H1 (cell line): ENCODE results near the gene ISM1. TPM values are rescaled to one million over a fixed set of nuclear protein-coding genes. Genes with fewer than 3 reads are reported as not detected.

Experiments used
- CTCF ChIA-PET: fragments of 300-600 bp; sonication (Branson Sonifier 250); formaldehyde crosslinking; loops from one replicate; lab custom pipeline; 2021; ENCODE audit not compliant: partially characterized antibody; lab: Charles Lee
- POLR2A ChIA-PET: fragments of 300-600 bp; sonication (Branson Sonifier 250); formaldehyde crosslinking; loops from one replicate; lab custom pipeline; 2021; ENCODE audit warnings: inconsistent platforms; ENCODE audit not compliant: partially characterized antibody; lab: Charles Lee
- DNase-seq, 2 experiments: peaks; one replicate each; pipeline versions ENCODE4 v3.0.0 to v3.0.0-alpha.2; 2010 to 2022; ENCODE audit warnings: low spot score in 2 of 2, low read depth in 1 of 2, mixed read lengths in 1 of 2
- FAIRE-seq: peaks from 2 replicates; lab custom pipeline; 2011; peaks lifted over from hg19 to GRCh38; lab: Jason Lieb, UNC
- H2AFZ ChIP-seq: 2 replicates; pipeline ENCODE4 v1.8.1; 2012; ENCODE audit warnings: low read length, inconsistent platforms
- H2AK5ac ChIP-seq: 2 replicates; pipeline ENCODE4 v1.6.1; 2013; ENCODE audit warnings: low read depth, low read length
- H2BK120ac ChIP-seq: replicated peaks from 2 replicates; pipeline ENCODE3; 2013; ENCODE audit warnings: low read depth, low read length, inconsistent platforms
- H2BK12ac ChIP-seq: 2 replicates; pipeline ENCODE4 v1.6.1; 2013; ENCODE audit warnings: low read depth, low read length
- H2BK15ac ChIP-seq: 2 replicates; pipeline ENCODE4 v1.6.1; 2013; ENCODE audit warnings: low read length
- H2BK20ac ChIP-seq: 2 replicates; pipeline ENCODE4 v1.6.1; 2013; ENCODE audit warnings: low read length
- H2BK5ac ChIP-seq: 2 replicates; pipeline ENCODE4 v1.6.1; 2013; ENCODE audit warnings: low read depth, low read length
- H3K14ac ChIP-seq: 2 replicates; pipeline ENCODE4 v1.6.1; 2013; ENCODE audit warnings: inconsistent platforms; ENCODE audit not compliant: insufficient read length
- H3K18ac ChIP-seq: 2 replicates; pipeline ENCODE4 v1.6.1; 2013; ENCODE audit warnings: low read length; ENCODE audit errors: extremely low read depth
- H3K23ac ChIP-seq: 2 replicates; pipeline ENCODE4 v1.6.1; 2013; ENCODE audit warnings: inconsistent platforms; ENCODE audit not compliant: insufficient read length
- H3K23me2 ChIP-seq: 2 replicates; pipeline ENCODE4 v1.6.1; 2013; ENCODE audit warnings: low read depth, low read length
- H3K27ac ChIP-seq: 2 replicates; pipeline ENCODE4 v1.6.1; 2011; ENCODE audit warnings: low read depth, low read length, inconsistent platforms
- H3K27me3 ChIP-seq, 4 experiments: replicated peaks in 1 of 4; 1 replicate in 1 of 4; 2 replicates in 3 of 4; pipeline versions ENCODE4 v1.6.1 to v1.8.1; 2011 to 2013; ENCODE audit warnings: low read length in 3 of 4, mild to moderate bottlenecking in 3 of 4, inconsistent platforms in 2 of 4, mixed read lengths in 2 of 4, moderate library complexity in 1 of 4; ENCODE audit not compliant: control insufficient read depth in 3 of 4, insufficient read depth in 3 of 4; ENCODE audit errors: extremely low read depth in 1 of 4
- H3K36me3 ChIP-seq, 4 experiments: 2 replicates each; pipeline versions ENCODE4 v1.6.1 to v1.8.1; 2011 to 2013; ENCODE audit warnings: mild to moderate bottlenecking in 4 of 4, low read length in 3 of 4, moderate library complexity in 2 of 4, control low read depth in 1 of 4, inconsistent platforms in 1 of 4; ENCODE audit not compliant: insufficient read depth in 4 of 4, control insufficient read depth in 2 of 4
- H3K4ac ChIP-seq: replicated peaks from 2 replicates; pipeline ENCODE3; 2013; ENCODE audit warnings: low read length, low read depth, mixed read lengths, inconsistent platforms; ENCODE audit not compliant: insufficient read length
- H3K4me1 ChIP-seq, 4 experiments: replicated peaks in 1 of 4; 1 replicate in 1 of 4; 2 replicates in 3 of 4; pipeline versions ENCODE4 v1.6.1 to v1.8.1; 2011 to 2013; ENCODE audit warnings: low read length in 3 of 4, inconsistent platforms in 2 of 4, mixed read lengths in 1 of 4; ENCODE audit not compliant: insufficient read depth in 4 of 4, control insufficient read depth in 3 of 4
- H3K4me2 ChIP-seq, 2 experiments: 2 replicates each; pipeline versions ENCODE4 v1.6.1 to v1.8.1; 2011 to 2013; ENCODE audit warnings: low read depth in 2 of 2, low read length in 2 of 2, control low read depth in 1 of 2, inconsistent platforms in 1 of 2, mild to moderate bottlenecking in 1 of 2; ENCODE audit not compliant: insufficient read depth in 1 of 2
- H3K4me3 ChIP-seq, 4 experiments: fragments of 200-600, 300-600 bp in 1 of 4; sonication (generic), shearing (Covaris generic), sonication (Bioruptor Twin) in 1 of 4; 2 replicates each; pipeline versions ENCODE4 v1.5.1 to v1.8.1; 2011 to 2016; ENCODE audit warnings: low read length in 4 of 4, low read depth in 3 of 4, control low read depth in 2 of 4, inconsistent platforms in 2 of 4, mild to moderate bottlenecking in 2 of 4, mixed read lengths in 1 of 4, moderate library complexity in 1 of 4; ENCODE audit not compliant: insufficient read depth in 2 of 4; ENCODE audit errors: extremely low read depth in 1 of 4
- H3K56ac ChIP-seq: replicated peaks from 2 replicates; pipeline ENCODE3; 2013; ENCODE audit warnings: low read depth, mild to moderate bottlenecking, mixed read lengths, low read length, inconsistent platforms; ENCODE audit not compliant: insufficient read length
- H3K79me1 ChIP-seq: 2 replicates; pipeline ENCODE4 v1.6.1; 2013; ENCODE audit warnings: low read depth, low read length, control low read depth
- H3K79me2 ChIP-seq, 2 experiments: 2 replicates each; pipeline versions ENCODE4 v1.6.1 to v1.8.1; 2012 to 2013; ENCODE audit warnings: low read length in 2 of 2, mild to moderate bottlenecking in 2 of 2, inconsistent platforms in 1 of 2; ENCODE audit not compliant: insufficient read depth in 2 of 2, control insufficient read depth in 1 of 2
- H3K9ac ChIP-seq, 4 experiments: replicated peaks in 1 of 4; 1 replicate in 1 of 4; 2 replicates in 3 of 4; pipeline versions ENCODE4 v1.6.1 to v1.8.1; 2011 to 2013; ENCODE audit warnings: low read depth in 3 of 4, low read length in 3 of 4, control low read depth in 2 of 4, mild to moderate bottlenecking in 2 of 4, moderate library complexity in 2 of 4, inconsistent platforms in 1 of 4; ENCODE audit errors: extremely low read depth in 1 of 4
- H3K9me3 ChIP-seq, 2 experiments: 2 replicates each; pipeline versions ENCODE4 v1.6.1 to v1.8.1; 2012 to 2013; ENCODE audit warnings: mild to moderate bottlenecking in 2 of 2, moderate library complexity in 2 of 2, control low read depth in 1 of 2, inconsistent platforms in 1 of 2, low read depth in 1 of 2, low read length in 1 of 2, mixed read lengths in 1 of 2; ENCODE audit not compliant: insufficient read depth in 2 of 2
- H4K20me1 ChIP-seq, 2 experiments: replicated peaks in 1 of 2; 2 replicates each; pipeline versions ENCODE3 to v1.8.1; 2011 to 2013; ENCODE audit warnings: inconsistent platforms in 2 of 2, low read length in 2 of 2, mild to moderate bottlenecking in 1 of 2; ENCODE audit not compliant: insufficient read depth in 2 of 2, control insufficient read depth in 1 of 2
- H4K5ac ChIP-seq: 2 replicates; pipeline ENCODE4 v1.6.1; 2013; ENCODE audit warnings: low read length, low read depth, mixed read lengths, inconsistent platforms; ENCODE audit not compliant: insufficient read length
- H4K8ac ChIP-seq: 2 replicates; pipeline ENCODE4 v1.8.0; 2013; ENCODE audit warnings: mild to moderate bottlenecking, moderate library complexity, low read length, inconsistent platforms; ENCODE audit not compliant: insufficient read depth; ENCODE audit errors: extremely low read depth
- H4K91ac ChIP-seq: replicated peaks from 2 replicates; pipeline ENCODE3; 2013; ENCODE audit warnings: low read length, mixed read lengths, inconsistent platforms; ENCODE audit not compliant: insufficient read length
- BRCA1 ChIP-seq: IDR thresholded peaks from 2 replicates; pipeline ENCODE4 v1.6.1; 2012; ENCODE audit warnings: low read depth, low read length, improper control_type of control experiment
- CBX8 ChIP-seq: fragments of 300-800, 300-1000 bp; sonication (generic); IDR thresholded peaks from 2 replicates; pipeline ENCODE4 v1.7.1; 2016; ENCODE audit warnings: low read depth, low read length, borderline replicate concordance
- CEBPB ChIP-seq: IDR thresholded peaks from 2 replicates; pipeline ENCODE4 v1.6.1; 2012; ENCODE audit warnings: low read depth, low read length
- EZH2 ChIP-seq: fragments of 200-600 bp; sonication (generic); IDR thresholded peaks from 2 replicates; pipeline ENCODE4 v1.7.1; 2012; ENCODE audit warnings: low read depth, mild to moderate bottlenecking, moderate library complexity, low read length, inconsistent platforms; ENCODE audit not compliant: severe bottlenecking
- GTF2F1 ChIP-seq: IDR thresholded peaks from 2 replicates; pipeline ENCODE4 v1.6.1; 2012; ENCODE audit warnings: low read depth, low read length, improper control_type of control experiment, borderline replicate concordance
- KDM5A ChIP-seq: fragments of 200-600 bp; IDR thresholded peaks from 2 replicates; pipeline ENCODE4 v1.7.1; 2012; ENCODE audit warnings: mild to moderate bottlenecking, low read length, inconsistent platforms, mixed read lengths
- PHF8 ChIP-seq: fragments of 200-600 bp; sonication (generic); conservative IDR thresholded peaks from 2 replicates; pipeline ENCODE4 v1.7.1; 2012; ENCODE audit warnings: low read depth, mild to moderate bottlenecking, inconsistent platforms, low read length, moderate library complexity
- POU5F1 ChIP-seq: IDR thresholded peaks from 2 replicates; pipeline ENCODE4 v1.6.1; 2011; ENCODE audit warnings: low read depth, mild to moderate bottlenecking, low read length, moderate library complexity
- SP1 ChIP-seq: IDR thresholded peaks from 2 replicates; pipeline ENCODE4 v1.6.1; 2011; ENCODE audit warnings: low read depth, low read length
- SRF ChIP-seq: IDR thresholded peaks from 2 replicates; pipeline ENCODE4 v1.6.1; 2011; ENCODE audit warnings: mild to moderate bottlenecking, low read depth, low read length, moderate library complexity
- WGBS, 2 experiments: shearing (Covaris generic) in 1 of 2; methylation state at CpG; one replicate each; pipeline versions ENCODE4 v1.1.6 to v1.1.7; 2013 to 2015; ENCODE audit warnings: low lambda C conversion rate in 2 of 2, mixed read lengths in 2 of 2, inconsistent platforms in 1 of 2, low coverage in 1 of 2, missing lambda C conversion rate in 1 of 2; ENCODE audit not compliant: insufficient replicate concordance in 2 of 2, insufficient coverage in 1 of 2, insufficient read length in 1 of 2; ENCODE audit errors: extremely low coverage in 1 of 2, missing lambda C conversion rate in 1 of 2; 5-methylcytosine and 5-hydroxymethylcytosine counted together
- polyA plus RNA-seq, 7 experiments: library from polyadenylated mRNA; depleted of rRNA in 3 of 7; stranded (reverse) in 5 of 7; unstranded in 2 of 7; fragments of >200 nt in 5 of 7; fragments of 200-250 nt in 2 of 7; gene quantifications; 1 replicate in 5 of 7; 2 replicates in 1 of 7; 4 replicates in 1 of 7; pipeline versions ENCODE4 v1.2.1 to v1.2.3, GENCODE V29; 2011 to 2013; ENCODE audit warnings: missing spikeins in 2 of 7, mixed read lengths in 2 of 7
- total RNA-seq: library from RNA; stranded (reverse); fragmentation: NEBNext Ultra II Directional; extraction: Animal tissue kit (Norgen Biotek cat#: 25700); gene quantifications from 2 replicates; pipeline ENCODE4 v1.2.1, GENCODE V29; 2021
- TF ChIP-seq, protein P1 (sequence below): IDR thresholded peaks from 2 replicates; pipeline ENCODE4 v1.6.1; 2011; ENCODE audit warnings: low read depth, mild to moderate bottlenecking, low read length; ENCODE audit not compliant: insufficient read depth

The ISM1 gene
- total and polyA plus RNA-seq, 2 of the 8 experiments (the other 6 are each of a cell fraction or from before 2014, with no cell fraction given): 0.62 to 0.97 TPM

- Histone ChIP-seq H3K4me3 (no peak overlapping the region), H4K5ac (no peak overlapping the region), H2BK15ac (no peak overlapping the region), H3K23ac (no peak overlapping the region), H2BK20ac (no peak overlapping the region), H3K9me3 (no peaks in the 10 kb centered on the region), H4K20me1 (no peaks in the 10 kb centered on the region), H4K91ac (no peak overlapping the region), H3K27ac (no peak overlapping the region), H2BK120ac (no peak overlapping the region), H2AFZ (no peak overlapping the region), H2AK5ac (no peak overlapping the region), H2BK12ac (no peak overlapping the region), H3K79me1 (no peaks in the 10 kb centered on the region), H3K36me3 (no peaks in the 10 kb centered on the region), H3K18ac (no peak overlapping the region), H3K4ac (no peak overlapping the region), H3K4me2 (no peak overlapping the region), H3K14ac (no peak overlapping the region), H3K79me2 (no peaks in the 10 kb centered on the region), H3K27me3 (no peaks in the 10 kb centered on the region), H2BK5ac (no peak overlapping the region), H4K8ac (no peak overlapping the region), H3K23me2 (no peaks in the 10 kb centered on the region), H3K9ac (no peak overlapping the region), H3K4me1 (no peaks in the 10 kb centered on the region), H3K56ac (no peak overlapping the region)
- TF ChIP-seq SP1 (no peak), PHF8 (no peak), BRCA1 (no peak), KDM5A (no peak), CBX8 (no peak), GTF2F1 (no peak), POU5F1 (no peak), CEBPB (no peak), EZH2 (no peak), SRF (no peak)
- TF ChIP-seq, protein P1, sequence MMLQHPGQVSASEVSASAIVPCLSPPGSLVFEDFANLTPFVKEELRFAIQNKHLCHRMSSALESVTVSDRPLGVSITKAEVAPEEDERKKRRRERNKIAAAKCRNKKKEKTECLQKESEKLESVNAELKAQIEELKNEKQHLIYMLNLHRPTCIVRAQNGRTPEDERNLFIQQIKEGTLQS: no peak
- ChIA-PET CTCF (interaction anchor here (0.6 to 3.7 kb wide), 20 partner anchors 9 to 729 kb away, joined by 3 to 41 read pairs (median 3); no protein-coding TSS in a partner anchor), POLR2A (interaction anchor here (0.6 to 1.3 kb wide), 2 partner anchors 10 to 119 kb away, joined by 3 to 4 read pairs; no protein-coding TSS in a partner anchor)
- WGBS, 2 experiments: 85% methylated on average over 3 of the region's 3 CpGs; no CpG with 5 or more reads in 1 of the 2 experiments
- FAIRE-seq (no peak), DNase-seq (no peak)
Observed at GRCh38 chr20:13259921-13260320, 38.8 kb downstream of the ISM1 start.
